GM19099 (cell line): ENCODE data around the gene SNAI1.

Source experiments
- POLR2A ChIP-seq: IDR thresholded peaks from 3 replicates; pipeline ENCODE4 v1.6.1; 2011; ENCODE audit warnings: low read depth; ENCODE audit not compliant: insufficient read length; ENCODE audit errors: extremely low read depth

Gene SNAI1

DNA sequence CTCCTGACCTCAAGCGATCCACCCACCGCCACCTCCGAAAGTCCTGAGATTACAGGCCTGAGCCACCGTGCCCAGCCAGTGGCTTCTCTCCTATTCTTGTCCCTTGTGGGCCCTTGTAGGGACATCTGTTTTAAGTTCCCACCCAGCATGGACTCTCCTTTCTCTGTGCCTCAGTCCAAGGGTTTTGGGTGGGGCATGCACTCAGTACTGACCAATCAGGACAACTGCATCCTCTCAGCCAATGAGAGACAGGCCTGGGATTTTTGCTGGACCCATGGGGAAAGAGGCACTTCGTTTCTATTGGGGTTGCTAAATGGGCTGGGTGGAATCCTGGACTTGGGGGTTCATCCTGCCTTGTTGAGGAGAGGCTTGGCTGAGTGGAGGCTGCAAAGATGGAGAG, 34.4 kb downstream of the SNAI1 start:
- TF ChIP-seq POLR2A: no peak

DNA sequence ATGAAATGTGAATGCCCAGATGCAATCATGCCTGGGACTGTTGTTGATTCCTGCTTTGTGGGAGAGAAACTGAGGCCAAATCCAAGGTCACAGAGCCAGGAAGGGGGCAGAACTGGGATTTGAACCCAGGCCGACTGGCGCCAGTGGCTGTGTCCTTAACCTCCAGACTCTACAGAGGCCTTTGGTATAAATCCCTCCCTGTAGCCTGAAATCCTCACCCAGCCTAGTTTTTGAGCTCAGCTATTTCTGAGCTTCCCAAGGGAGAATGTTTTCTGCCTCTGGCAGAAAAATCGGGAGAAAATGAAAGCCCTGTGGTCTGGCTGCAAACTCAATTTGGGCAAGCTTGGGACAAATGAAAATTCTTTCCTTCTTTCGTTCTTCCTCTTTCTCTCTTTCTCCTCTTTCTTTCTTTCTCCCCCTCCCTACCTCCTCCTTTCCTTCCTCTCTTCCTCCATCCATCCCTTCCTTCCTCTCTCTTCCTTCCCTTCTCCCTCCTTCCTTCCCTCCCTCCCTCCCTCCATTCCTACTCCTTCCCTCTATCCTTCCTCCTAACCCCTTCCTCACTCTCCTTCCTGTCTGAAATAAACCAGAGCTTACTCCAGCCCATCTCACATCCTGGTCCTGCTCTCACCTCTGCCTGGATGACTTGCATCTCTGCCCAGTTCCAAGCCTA, 34.9 kb downstream of the SNAI1 start:
- no peak for TF ChIP-seq POLR2A

DNA sequence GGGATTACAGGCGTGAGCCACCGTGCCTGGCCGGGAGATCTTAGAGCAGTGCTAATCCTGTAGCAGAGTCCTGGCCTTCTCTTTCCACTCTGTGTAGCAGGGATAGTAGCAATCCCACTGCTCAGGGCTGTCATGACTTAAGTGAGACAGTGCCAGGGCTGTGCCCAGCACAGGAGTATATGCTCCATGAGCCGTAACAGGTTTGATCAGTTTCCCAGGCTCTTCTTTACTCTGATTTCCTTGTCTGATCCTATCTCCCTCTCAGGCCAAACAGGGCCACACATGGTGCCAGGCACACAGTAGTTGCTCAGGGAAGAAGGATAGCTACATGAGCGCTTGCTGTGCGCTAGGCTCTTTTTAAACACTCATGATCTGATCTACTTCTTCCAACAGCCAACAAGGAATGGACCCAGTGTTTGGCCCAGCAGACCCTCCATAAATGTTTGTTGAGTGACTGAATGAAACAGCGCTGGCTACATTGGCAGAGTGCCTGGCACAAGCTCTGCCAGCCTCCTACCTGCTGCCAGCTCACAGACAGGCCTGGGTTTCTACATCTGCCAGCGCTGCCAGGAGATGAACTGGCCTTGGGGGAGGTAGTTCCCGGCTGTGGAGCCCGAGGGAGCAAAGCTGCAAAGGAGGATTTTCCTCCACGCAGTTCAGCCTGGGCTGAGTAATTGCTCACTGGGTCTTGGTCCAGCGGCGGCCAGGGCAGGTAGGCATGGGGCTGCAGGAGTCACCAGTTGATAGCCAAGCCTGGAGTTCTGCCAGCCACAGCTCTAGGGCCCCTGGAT, 36.9 kb downstream of the SNAI1 start:
- TF ChIP-seq POLR2A: no peak

DNA sequence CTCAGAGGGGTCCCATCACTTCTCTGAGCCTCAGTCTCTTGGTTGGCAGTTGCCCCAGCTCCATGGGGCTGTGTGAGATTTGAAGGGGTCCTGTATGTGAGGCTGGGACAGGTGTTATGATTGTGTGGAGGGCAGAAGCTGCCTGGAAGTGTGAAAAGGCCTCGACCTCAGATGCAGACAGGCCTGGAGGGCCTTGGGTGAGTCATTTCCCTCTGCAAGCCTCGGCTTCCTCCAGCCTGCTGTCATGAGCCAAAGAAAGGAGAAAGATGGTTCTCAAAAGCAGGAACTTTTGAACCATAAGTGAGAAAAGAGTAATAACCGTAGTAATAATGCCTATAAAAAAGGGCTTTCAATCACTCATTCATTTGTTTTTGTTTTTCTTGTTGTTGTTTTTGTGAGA, 37.5 kb downstream of the SNAI1 start:
- no peak for TF ChIP-seq POLR2A

DNA sequence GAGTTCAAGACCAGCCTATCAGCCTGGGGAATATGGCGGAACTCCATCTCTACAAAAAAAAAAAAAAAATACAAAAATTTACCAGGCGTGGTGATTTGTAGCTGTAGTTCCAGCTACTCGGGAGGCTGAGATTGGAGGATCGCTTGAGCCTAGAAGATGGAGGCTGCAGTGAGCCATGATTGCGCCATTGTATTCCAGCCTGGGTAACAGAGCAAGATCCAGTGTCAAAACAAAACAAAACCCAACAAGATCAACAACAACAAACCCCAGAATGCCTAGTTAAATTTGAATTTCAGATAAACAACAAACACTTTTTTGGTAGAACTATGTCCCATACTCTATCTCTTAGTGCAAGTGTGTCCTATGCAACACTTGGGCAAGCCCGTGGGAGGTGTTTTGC, 39.9 kb downstream of the SNAI1 start:
- no peak for TF ChIP-seq POLR2A

DNA sequence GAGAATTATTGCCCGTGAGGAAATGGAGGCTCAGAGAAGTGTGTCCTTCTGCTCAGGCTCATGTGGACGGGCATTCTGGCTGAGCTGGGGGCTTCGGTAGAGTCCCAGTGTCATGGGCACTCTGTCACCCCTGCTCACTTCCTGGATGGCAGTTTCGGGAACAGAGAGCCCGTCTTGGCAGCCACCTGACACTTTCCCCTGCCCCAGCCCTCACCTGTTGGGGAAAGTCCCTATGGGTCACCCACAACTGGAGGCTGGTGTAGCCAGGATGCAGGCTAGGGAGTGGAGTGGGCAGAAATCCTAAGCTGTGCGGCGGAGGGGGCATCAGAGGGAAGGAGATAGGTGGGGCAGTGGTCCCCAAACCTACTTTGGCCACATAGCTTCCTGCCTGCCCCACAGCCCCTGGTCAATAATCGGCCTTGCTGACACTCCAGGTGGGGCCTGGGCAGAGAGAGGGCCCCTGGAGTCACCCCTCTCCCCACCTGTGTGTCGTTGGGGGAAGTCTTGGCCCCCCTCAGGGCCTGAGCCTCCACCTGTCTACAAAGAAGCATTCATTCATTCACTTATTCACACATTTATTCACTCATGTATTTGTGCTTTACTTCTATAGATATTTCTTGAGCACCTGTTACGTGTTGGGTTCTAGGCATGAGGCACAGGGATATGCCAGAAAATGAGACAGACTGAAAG, 40.5 kb downstream of the SNAI1 start:
- no peak for TF ChIP-seq POLR2A

DNA sequence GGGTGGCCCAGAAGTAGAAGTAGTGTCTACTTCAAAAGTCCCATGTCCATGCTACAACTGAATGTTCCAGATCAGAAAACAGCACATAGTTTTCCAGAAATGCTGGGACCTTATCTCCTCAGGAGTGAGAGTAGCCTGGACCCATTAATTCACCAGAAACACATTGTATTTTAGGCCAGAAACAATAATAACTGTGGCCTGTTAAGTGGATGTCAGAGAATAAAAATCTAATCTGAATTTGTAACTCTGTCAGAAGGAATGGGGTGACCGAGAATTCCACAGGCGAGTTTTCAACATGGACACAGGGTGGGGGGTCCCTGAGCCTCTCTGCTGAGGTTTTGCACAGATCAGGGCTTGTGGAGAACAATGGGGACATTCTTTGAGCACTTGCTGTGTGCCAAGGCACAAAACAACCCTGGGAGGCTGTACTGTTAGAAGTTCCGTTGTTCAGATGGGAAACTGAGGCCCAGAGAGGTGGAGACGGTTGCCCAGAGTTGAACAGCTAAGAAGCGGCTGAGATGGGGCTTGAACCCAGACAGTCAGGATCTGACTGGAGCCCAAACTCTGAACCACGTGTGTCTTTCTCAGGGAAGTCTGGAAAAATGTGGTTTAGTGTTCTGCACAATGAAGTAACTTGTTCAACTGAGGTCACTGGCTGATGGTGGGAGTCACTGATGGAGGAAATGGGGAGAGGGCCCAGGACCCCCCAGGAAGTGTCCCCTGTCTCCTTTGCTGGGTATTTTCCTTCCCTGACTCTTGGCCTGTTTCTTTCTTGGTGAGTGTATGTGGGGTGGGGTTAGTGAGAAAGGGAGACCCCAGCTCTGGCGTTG, 44.2 kb downstream of the SNAI1 start:
- TF ChIP-seq POLR2A: no peak

GRCh38 chr20:50027611-50028105, 44.9 kb downstream of the SNAI1 start:
- no peak for TF ChIP-seq POLR2A

- TF ChIP-seq POLR2A: no peak
Observed at GRCh38 chr20:50029083-50029696, 46.4 kb downstream of the SNAI1 start.

DNA sequence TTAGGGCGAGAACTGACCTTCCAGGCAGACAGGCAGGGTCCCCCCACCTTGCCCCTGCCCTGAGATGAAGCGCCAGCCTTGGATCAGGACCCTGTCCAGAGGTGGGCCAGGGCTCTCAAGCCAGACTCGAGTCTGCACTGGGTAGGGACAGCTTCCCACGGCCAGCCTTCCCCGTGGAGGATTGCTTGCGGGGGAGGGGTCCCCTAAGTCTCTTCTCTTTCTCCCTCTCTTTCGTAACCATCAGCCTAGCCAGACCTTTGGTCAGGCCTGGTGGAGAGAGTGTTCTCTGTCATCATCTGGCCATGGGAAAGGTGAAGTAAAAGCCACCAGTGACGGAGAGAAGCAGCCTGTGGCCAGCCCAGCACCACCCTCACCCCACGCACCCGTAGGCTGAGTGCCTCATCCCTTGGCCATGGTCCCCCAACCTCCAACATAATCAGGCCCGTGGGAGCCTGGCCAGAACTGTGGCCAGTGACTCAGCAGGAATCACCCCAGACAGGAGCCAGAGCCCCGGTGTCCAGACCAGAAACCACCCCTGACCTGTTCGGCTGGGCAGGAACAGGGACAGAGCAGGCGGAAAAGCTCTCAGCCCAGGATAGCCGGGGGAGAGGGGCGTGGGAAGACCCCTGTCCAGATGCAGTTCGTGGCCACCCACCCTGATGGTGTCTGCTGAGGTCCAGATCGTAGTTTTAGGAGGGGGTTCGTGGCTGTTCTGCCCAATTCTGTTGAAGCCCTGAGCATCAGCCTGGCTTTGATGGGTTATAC, 47.1 kb downstream of the SNAI1 start:
- no peak for TF ChIP-seq POLR2A

DNA sequence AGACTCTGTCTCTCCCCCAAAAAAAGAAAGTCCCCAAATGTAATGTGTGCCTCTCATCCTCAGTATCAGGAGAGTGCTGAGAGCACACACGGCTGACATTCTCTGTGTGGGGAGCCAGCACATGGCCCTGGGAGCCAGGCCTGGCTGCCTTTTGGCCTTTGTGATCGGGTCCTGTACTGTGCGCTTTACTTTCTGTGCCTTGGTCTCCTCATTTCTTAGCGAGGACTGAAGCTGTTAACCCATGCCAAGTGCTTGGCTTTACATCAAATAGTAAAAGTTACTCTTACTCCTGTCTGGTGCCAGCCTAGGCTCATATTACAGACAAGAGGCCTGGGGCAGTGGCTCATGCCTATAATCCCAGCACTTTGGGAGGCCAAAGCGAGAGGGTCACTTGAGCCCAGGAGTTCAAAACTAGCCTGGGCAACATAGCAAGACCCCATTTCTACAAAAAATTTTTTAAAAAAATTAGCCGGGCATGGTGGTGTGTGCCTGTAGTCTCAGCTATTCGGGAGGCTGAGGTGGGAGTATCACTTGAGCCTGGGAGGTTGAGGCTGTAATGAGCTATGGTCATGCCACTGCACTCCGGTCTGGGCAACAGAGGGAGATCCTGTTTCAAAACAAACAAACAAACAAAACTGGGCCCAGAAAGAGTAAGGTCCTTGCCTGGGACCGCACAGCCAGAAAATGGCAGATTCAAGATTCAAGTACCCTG, 50.3 kb downstream of the SNAI1 start:
- TF ChIP-seq POLR2A: no peak

GRCh38 chr20:50034567-50035180, 51.9 kb downstream of the SNAI1 start:
- TF ChIP-seq POLR2A: no peak

DNA sequence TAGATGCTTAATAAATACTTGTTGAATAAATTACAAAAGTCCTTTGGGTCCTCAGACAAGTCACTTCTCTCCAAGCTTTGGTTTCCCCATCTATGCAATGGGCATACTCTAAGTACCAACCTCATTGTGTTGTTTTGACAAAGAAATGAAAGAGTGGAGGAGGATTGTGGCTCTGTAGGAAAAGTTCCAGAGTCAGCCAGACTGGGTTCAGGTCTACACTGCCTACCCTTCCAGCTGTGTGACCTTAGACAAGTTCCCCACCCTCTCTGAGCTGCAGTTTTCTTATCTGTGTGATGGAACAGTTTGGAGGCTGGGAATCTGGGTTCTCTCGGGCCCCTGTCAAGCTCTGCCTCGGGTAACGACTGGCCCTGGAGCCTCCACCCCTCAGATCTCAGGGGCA, 53.9 kb downstream of the SNAI1 start:
- no peak for TF ChIP-seq POLR2A
